ENCODE data around the gene UBE2L3.
"Not testable (repeated sequence)": the region's sequence is repeated elsewhere in the genome, so short reads cannot be mapped to it uniquely, and the experiment has no call there.

UBE2L3 gene

DNA sequence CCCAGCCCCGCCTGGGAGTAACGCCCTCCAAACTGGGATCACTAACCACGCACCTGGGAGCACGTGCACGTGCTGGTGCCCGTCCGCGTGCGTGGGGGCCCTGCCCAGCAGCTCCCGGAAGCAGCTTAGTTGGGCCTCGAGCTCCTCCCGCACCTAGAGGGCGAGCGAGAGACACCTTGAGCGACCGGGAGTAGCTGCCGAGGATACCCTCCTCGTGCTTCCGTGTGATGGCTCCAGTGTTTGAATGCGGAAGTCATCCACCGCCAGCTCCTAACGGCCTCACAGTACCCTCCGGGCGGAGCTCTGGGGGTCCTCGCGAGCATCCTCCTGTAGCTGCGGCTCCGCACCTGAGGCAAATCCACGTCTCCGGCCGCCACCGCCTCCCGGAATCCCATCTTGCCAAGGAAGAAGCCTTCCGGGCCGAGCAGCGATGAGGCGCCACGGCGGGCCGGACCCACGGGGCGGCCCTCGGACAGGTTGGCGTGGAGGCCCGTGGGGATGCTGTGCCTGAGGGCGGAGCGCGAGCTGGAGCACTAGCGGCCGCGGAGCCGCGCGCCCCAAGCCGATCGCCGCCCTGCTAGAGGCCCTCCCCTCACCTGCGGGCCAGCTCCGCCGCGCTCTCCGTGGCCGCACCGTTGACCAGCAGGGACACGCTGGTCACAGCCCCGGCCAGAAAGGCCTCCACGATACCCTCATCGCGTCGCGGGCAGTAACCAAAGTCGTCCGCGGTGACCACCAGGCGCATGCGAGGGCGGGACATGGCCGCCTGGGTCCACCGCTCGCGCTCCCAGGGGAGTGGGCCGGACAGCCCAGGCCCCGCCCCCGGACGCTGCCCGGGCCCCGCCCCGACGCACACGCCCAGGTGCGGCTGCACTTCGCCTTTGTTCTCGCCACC, 62.0 kb downstream of the UBE2L3 start, which contains the start of gene YDJC:
YDJC (minus strand) TSS at position 768 of the 895 bp plus-strand sequence; CDS start at position 760, 8 bp downstream.
- peak; percentile 46 for FAIRE-seq

DNA sequence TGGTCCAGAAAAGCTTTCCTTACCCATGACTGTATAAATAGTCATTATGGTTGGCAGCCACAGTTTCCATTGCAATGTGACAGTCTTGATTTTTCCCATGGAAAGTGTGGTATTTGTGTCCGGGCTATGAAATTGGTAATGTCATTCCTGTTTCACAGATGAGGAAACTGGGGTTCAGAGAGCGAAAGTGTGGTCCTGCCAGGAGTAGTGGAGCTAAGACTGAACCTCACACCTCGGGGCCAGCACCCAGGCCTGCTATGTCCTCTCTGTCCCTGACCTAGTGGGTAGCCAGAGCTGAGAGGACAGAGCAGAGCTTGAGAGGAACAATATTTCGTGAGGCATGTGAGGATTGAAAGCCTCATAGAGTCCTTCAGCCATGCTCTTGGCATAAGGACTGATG, 63.5 kb downstream of the UBE2L3 start:
- no peak for FAIRE-seq

DNA sequence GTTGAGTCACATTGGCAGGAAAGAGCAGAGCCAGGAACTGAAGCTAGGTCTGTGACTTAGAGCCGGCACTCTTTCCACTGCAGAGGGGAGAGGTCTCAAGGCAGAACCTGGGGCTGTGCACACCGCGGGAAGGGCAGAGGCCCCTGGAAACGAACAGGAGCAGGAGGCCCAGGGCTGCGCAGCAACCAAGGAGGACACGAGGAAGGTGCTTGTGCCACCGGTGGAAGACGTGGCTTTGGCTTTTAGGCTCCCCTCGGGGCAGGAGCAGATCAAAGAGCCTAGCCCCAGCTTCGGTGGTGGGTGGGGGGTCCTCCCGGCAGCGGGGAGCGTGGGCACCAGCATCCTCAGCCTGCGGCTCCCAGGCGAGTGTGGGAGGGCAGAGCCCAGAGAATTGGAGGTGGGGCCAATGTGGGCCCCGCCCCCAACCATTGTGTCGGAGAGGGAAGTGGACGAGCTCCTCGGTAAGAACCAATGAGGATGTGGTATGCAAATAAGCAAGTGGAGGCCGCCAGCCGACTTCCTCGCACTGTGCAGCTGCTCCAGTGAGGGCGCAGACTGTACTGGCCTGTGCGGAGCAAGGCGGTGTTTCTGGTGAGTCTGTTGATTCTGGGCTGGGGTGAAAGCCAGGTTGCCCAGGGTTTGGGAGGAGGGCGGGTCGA, 64.9 kb downstream of the UBE2L3 start, which contains the start of gene CCDC116:
CCDC116 (plus strand) TSS at position 524 of the 659 bp plus-strand sequence. CDS start 422 bp downstream, outside the sequence.
- no peak for FAIRE-seq

DNA sequence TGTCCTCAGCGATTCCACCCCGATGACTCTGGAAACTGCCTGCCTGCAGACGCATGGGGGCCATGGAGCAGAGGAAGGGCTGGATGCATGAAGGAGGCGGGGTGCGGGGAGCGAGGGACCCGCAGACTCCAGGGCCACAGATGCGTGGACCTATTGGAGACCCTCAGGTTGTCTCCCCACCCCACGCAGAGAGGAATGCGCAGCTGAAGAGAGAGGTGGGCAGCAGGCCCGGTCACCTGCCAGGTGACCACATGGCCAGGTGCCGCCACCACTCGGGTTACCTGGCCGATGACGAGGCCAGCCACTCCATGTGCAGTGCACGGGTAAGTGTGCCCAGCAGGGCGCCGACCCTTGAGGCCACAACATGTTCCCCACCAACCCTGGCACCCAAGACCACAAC, 65.4 kb downstream of the UBE2L3 start:
- FAIRE-seq, result no peak

DNA sequence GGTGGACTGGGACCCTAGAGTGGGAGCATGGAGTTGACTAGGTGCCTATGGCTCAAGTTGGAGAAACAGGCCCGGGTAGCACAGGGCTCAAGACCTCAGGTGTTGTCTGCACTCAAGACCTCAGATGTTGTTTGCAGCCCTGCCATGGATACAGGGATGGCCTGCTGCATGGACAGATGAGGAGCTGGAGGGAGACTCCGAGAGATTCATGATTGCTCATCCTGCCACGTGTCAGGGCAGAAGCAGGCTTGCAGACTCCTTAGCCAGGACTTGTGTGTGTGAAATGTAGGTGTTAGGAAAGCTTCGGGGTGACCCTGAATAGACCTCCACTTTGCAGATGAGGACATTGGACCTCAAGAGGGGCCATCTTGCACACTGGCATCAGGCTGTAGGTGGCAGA, 66.0 kb downstream of the UBE2L3 start:
- FAIRE-seq, result no peak

DNA sequence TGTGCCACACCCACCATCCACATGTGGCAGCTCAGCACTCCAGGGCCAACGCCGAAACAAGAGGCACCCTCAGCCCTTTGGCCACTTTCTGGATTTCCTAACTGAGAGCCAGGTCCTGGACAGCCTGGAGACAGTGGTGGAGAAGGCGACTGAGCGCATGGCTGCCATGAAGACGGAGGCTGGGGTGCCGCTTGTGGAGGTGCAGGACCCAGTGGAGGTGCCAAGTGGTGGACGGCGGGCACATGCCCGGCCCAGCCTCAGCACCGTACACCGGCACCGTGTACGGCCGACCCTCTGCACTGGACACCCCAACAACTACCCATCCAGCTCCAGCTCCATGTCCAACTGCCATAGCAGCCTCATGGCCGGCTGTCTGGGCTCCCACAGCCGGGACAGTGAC, 66.6 kb downstream of the UBE2L3 start:
- no peak for FAIRE-seq

DNA sequence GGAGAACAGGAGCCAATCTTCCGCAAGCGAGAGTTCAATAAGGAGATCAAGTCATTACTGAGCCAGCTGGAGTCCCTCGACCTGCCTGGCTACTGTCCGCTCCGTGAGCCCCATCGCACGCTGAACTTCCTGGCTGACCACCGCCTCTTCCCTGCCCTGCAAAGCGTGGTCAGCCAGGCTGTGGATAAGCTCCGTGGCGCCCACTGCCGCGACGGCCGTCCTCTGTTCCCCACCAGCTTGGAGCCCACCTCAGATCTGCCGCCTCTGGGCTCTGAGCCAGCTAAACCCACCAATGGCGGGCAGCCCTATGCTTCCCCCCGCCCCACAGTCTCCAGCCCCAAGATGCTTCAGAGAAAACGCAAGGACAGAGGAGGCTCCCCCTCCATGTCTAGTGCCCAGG, 67.3 kb downstream of the UBE2L3 start:
- FAIRE-seq, result no peak

DNA sequence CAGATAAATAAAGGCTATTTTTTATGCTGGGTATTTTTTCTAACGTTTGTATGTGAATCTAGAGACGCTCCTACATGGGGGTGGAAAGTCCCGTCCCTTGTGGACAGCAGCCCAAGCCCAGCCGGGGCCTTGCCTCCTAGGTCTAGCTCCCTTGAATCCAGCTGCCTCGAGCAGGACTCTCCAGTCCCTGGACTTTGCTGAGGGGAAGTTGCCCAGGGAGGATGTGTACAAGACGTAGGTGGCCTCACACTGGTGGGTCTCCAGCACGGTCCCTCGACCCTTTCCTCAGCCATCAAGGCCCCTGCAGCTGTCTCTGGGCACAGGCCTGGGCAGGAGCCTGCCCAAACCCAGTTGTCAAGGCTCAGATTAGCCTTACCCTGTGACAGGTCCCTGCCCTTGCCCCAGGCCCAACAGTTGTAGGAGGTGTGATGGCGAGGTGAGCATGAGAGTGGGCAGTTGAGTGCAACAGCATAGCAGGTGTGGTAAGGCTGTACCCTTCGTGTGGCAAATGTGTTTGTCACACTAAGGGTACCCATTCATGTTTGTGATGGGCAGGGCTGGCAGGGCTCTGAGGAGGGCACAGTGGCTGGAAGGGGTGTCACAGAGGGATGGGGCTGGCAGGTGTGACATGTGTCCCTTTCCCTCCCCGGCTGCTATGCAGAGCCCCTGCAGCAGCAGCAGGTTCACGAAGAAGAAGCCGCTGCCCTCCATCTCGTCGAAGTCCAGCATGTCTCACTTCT, 68.4 kb downstream of the UBE2L3 start:
- no peak for FAIRE-seq

DNA sequence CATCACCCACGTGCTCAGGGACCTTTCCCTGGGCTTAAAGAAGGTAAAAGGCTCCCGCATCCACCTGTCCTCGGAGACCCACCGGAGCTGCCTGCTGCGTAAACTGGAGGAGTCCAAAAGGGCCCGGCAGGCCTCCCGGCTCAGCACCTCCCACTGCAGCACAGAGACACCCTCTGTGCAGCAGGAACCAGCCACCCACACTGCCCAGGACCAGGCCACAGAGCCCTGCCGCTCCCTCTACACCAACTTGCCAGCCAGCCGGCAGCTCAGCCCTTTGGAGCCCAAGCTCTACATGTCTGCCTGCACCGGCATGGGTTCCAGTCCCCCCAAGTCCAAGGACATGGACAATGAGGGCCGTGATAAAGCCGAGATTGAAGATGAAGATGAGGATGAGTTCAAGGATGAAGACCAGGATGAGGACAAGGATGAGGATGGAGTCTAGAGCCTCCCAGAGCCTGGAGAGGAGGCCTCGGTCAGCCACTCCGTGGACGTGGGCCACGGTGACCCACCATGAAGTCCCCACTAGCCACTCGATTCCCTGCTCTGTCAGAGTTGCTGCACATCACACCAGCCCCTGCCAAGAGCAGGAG, 69.2 kb downstream of the UBE2L3 start:
- no peak for FAIRE-seq

DNA sequence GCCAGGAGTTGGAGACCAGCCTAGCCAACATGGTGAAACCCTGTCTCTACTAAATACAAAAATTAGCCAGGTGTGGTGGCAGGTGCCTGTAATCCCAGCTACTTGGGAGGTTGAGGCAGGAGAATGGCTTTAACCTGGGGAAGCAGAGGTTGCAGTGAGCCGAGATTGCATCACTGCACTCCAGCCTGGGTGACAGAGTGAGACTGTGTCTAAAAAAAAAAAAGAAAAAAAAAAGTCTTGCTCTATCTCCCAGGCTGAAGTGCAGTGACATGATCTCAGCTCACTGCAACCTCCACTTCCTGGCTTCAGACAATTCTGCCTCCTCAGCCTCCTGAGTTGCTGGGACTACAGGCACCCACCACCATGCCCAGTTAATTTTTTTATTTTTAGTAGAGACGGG, 69.9 kb downstream of the UBE2L3 start:
- FAIRE-seq, result not testable (repeated sequence)

DNA sequence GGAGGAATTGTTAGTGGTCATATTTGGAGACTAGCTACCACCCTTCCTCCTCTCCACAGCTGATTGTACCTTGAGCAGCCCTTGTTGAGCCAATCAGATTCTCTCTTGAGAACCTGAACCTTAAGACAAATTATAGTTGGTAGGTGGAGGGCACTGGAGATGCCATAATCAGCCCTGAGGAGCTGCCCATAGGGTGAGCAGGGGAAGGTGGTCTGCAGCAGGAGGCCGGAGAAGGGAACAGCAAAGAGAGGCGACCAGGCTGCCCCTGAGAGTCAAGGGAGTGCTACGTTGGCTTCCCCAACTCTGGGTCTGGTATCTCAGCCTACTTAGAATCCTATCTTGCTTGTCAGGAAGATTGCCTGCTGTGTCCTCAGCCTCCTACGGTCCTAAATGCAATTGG, 71.8 kb downstream of the UBE2L3 start:
- no peak for FAIRE-seq

DNA sequence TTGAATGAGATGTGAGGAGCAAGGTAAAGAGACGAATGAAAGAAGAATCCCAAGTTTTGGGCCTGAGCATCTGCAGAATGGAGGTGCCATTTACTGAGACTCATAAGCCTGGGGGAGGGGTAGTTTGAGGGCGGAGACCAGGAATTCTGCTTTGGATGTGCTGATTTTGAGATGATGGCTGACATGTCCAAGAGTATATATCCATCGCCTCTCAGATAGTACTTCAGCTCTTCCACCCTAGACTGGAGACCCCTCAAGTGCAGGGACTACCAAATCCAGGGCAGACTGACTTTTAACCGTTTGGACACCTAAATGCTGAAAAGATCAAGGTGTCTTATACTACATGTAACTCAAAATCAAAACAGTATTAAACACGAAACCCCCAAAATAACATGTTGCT, 73.3 kb downstream of the UBE2L3 start:
- no peak for FAIRE-seq

DNA sequence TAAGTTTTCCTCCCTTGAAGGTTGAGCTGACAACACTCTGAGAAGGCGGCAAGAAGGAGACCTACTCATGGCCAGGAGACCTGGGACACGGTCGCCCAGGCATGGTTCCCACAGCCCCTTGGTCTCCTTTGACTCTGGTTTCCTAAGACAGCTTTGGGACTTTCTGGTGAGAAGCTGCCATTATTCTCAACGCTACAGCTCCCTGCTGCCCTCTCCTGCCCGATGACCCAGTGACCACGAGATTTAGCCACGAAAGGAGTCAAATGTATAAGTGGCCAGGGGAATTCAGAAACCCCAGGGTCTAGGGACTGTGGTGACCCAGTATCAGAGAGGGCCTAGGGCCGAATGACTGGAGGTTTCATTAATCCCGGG, 73.9 kb downstream of the UBE2L3 start:
- FAIRE-seq, result no peak

DNA sequence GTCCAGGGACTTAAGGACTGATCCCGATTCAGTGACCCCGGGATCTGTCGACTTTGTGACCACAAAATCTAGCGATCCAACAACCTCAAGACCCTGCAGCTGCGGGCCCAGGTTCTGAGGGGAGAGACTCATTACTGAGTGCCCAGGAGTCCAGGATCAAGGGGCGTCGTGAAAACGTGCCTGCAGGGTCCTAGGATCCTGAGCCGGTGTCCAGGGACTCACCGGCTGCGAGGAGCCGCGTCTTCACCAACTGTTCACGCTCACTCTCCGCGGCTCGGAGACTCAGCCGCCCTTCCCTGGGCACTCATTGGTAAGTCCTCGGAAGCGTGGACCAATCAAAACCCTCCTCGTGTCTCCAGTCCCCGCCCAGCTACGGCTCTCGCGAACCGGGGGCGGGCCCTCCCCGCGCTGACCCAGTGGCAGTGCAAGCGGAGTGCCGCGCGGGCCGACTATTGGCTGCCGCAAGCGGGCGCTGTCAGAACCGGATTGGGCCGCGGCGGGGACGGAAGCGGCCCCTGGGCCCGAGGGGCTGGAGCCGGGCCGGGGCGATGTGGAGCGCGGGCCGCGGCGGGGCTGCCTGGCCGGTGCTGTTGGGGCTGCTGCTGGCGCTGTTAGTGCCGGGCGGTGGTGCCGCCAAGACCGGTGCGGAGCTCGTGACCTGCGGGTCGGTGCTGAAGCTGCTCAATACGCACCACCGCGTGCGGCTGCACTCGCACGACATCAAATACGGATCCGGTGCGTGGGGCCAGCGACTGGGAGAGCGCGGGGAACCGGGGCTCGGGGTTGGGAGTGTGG, 74.5 kb downstream of the UBE2L3 start, which contains the start of gene SDF2L1:
SDF2L1 (plus strand) TSS at position 514 of the 795 bp plus-strand sequence; CDS start at position 549, 35 bp downstream.
- FAIRE-seq, result peak; percentile 98

DNA sequence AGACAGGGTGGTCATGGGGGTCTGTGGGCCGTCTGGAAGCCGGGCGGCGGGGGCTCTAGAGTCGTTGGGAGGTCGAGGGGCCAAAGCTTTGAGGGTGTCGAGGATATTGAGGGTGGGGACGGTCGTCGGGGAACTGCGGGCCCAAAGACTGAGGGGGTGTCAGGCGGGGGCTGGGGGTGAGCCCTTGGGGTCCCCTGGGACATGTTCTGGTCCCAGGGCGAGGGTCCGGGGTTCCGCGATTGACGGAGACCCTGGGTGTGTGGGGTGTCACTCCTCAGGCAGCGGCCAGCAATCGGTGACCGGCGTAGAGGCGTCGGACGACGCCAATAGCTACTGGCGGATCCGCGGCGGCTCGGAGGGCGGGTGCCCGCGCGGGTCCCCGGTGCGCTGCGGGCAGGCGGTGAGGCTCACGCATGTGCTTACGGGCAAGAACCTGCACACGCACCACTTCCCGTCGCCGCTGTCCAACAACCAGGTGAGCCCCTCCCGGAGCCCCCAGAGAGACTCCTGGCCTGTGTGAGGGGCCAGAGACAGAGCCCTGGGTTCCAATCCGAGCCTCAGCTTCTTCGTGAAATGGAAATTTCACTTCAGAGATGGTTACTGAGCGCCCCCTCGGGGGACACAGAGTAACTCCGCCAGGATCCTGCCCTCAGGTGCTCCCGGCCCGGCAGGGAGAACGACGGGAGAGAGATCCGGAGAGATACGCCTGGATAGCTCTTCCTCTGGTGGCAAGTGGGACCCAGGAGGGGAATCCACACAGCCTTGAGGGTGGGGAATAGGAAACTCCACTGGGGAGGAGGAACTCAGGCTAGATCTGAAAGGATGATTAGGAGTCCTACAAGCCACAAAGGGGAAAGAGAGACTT, 75.3 kb downstream of the UBE2L3 start:
- peak; percentile 76 for FAIRE-seq

DNA sequence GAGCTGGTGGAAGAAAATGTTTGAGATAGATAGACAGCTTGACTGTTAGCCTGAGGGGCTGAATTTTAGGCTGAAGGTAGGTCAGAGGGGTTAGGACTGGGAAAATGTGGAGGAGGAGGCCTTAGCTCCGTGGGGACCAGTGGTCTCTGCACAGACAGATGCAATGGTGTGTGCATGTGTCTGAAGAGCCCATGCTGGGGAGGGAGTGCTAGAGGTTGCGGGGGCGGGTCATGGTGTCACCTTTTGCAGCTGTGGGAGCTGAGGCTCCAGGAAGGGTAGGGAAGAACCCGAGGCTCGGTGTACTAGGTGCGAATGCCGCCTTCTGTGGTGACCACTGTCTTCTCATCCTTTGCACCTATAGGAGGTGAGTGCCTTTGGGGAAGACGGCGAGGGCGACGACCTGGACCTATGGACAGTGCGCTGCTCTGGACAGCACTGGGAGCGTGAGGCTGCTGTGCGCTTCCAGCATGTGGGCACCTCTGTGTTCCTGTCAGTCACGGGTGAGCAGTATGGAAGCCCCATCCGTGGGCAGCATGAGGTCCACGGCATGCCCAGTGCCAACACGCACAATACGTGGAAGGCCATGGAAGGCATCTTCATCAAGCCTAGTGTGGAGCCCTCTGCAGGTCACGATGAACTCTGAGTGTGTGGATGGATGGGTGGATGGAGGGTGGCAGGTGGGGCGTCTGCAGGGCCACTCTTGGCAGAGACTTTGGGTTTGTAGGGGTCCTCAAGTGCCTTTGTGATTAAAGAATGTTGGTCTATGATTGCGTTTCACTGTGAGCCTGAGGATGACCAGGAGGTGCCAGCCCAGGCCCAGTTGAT, 76.2 kb downstream of the UBE2L3 start:
- FAIRE-seq, result no peak

DNA sequence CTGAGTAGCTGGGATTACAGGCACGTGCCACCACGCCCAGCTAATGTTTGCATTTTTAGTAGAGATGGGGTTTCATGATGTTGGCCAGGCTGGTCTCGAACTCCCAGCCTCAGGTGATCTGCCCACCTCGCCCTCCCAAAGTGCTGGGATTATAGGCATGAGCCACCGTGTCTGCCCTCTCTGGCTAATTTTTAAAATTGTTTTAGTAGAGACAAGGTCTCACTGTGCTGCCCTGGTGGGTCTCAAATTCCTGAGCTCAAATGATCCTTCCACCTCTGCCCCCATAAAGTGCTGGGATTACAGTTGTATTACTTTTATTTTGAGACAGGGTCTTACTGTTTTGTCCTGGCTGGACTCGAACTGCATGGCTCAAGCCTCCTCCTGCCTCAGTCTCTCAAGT, 78.0 kb downstream of the UBE2L3 start:
- FAIRE-seq, result not testable (repeated sequence)

DNA sequence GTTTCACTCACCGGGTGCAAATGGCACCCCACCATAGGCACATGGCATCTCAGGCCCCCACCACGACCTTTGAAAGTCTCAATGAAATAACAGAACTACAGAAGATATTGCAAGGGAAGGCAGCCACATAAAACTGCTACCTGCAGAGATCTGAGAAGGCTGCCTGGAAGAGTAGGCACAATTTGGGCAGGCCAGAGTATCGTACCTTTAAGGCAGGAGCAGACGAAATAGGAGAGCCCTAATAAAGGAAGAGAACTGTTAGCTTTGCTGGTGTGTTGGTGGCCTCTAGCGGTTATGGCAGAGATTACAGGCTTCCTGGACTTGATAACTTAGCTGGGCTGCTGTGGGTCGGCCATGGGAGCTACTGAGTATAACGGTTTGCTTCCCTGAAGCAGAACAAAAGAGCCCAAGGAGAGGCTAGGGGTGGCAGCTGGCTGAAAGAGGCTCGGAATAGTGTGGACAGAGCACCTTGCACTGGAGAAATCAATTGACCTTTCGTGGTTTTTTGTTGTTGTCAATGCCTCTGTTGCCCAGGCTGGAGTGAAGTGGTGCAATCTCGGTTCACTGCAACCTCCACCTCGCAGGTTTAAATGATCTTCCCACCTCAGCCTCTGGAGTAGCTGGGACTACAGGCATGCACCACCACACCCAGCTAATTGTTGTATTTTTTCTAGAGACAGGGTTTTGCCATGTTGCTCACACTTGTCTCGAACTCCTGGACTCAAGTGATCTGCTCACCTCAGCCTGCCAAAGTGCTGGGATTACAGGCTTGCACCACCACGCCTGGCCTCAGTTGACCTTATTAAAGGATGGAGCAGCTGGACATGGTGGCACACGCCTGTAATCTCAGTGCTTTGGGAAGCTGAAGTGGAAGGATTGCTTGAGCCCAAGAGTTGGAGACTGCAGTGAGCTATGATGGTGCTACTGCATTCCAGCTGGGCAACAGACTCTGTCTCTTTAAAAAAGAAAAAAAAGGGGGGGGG, 79.4 kb downstream of the UBE2L3 start:
- FAIRE-seq, result peak; percentile 94

DNA sequence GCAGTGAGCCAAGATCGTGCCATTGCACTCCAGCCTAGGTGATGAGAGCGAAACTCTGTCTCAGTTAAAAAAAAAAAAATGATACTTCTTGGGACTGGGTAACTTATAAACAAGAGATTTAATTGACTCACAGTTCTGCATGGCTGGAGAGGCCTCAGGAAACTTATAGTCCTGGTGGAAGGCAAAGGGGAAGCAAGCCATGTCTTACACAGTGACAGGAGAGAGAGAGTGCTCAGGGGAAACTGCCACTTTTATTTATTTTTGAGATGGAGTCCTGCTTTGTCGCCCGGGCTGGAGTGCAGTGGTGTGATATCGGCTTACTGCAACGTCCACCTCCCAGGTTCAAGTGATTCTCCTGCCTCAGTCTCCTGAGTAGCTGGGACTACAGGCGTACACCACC, 82.8 kb downstream of the UBE2L3 start:
- no peak for FAIRE-seq
